ENCODE measurements around the gene CRTAP.

GRCh38 chr3:33089515-33089914, 24.3 kb upstream of the CRTAP start:
- no peak for TF ChIP-seq POLR2A (IDR thresholded peaks at IDR 0.05)
- no peak for TF ChIP-seq CTCF (IDR thresholded peaks at IDR 0.05)
- TF ChIP-seq EP300 (IDR thresholded peaks at IDR 0.05) = no peak

Measured in sigmoid colon (tissue), 4 donors.